CD4-positive, alpha-beta T cell treated with Interleukin-10 for 1 hour (primary cell): ENCODE results near the gene ARSD.
"Not testable (repeated sequence)": the region's sequence is repeated elsewhere in the genome, so short reads cannot be mapped to it uniquely, and the experiment has no call there.

Experiments used
- DNase-seq: peaks from one replicate; pipeline ENCODE4 v3.0.0-alpha.2; 2020

Gene ARSD

GRCh38 chrX:2933125-2933900 is 4.2 kb upstream of the ARSD start:
- no peak for DNase-seq

- DNase-seq = no peak
Measured at GRCh38 chrX:2931612-2932011, 2.5 kb upstream of the ARSD start.

GRCh38 chrX:2931155-2931554 is 2.0 kb upstream of the ARSD start:
- DNase-seq = no peak

DNA sequence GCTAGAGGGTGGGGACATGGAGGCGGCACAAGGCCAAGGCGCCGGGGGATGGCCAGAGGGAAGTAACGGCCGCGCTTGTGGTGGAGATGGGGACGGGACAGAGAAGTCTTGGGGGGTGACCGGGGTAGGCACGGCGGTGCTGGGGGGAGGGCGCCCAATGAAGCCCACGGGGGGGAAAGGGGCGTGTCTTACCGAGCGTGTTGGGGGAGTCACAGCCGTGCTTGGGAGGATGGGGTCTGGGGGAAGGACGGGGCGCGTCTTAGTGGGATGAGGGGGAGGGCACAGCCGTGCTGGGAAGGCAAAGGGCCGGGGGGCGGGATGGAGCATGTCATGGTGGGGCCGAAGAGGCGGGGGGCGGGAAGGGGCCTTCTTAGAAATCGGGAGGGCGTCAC is 952 bp downstream of the ARSD start:
- DNase-seq = no peak

DNA sequence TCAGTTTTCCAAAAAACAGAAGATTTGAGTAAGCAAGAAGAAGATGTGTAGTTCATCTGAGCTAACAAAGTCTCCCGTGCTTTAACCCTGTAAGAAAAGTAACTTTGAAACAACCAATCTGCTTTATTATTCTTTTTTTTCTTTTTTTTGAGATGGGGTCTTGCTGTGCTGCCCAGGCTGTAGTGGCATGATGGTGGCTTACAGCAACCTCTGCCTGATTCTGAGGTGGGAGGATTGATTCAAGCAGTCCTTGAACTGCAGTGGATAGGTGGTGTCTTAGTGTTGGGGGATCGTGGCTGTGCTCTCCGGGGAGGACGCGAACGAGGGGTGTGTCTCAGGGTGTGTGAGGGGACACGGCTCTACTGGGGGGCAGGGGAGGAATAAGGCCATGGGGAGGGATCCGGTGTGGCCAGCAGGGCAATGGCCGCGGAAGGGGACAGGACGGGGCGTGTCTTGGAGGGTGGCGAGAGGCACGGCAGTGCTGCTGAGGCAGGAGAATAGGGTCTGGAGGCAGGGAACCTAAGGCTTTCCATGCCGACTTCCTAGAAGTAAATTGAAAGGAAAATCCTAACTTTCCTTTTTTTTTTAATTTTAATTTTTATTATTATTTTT is 2.4 kb downstream of the ARSD start:
- DNase-seq = no peak

DNA sequence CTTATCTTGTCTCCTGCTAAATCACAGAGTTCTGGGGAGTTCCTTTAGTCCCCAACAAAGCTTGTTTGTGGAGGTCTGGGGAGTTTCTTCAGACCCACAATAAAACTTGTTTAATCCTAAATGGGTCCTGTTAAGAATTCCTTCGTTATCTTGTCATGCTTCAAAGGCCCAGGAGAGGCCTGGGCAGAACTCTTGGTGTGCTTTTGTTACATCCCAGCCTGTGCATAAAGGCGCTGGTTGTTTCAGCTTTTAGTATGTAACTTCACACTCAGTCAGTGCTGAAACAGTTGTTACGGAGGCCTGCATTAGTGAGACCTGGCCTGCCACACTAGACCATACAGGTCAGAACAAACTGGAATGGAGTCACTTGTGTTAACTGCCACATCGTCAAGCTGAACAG is 2.9 kb downstream of the ARSD start:
- not testable (repeated sequence) for DNase-seq

GRCh38 chrX:2924151-2924550 is 5.0 kb downstream of the ARSD start:
- no peak for DNase-seq

DNA sequence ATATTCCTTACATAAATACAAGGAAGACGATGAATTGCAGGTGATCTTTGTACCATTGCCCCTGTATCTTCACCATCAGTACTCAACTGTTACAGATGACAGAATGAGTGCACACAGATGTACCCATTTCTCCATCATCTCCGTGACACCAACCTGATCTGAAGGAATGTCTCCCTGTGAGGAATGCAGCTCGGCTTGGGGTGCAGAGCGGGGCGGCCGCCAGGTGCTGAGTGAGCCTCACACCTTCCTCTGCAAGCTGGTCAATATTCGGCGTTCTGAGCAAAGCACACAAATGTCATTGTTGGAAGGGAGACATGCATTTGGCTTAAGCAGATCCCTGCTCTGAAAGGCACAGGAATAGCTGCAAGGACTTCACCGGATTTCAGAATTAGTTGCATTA is 7.4 kb downstream of the ARSD start:
- DNase-seq = no peak

DNA sequence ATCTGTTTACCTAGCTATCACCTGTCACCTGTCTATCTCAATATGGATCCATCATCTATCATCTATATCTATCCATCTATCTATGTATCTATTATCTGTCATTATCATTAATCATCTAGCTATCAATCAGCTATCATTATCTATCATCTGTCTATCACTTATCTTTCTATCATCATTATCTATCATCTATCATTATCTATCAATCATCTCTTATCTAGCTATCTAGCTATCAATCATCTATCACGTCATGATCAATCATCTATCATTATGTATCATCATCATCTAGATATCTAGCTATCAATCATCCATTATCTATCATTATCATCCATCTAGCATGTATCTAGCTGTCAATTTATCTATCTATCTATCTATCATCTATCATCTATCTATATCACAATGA is 7.9 kb downstream of the ARSD start:
- DNase-seq = no peak

DNA sequence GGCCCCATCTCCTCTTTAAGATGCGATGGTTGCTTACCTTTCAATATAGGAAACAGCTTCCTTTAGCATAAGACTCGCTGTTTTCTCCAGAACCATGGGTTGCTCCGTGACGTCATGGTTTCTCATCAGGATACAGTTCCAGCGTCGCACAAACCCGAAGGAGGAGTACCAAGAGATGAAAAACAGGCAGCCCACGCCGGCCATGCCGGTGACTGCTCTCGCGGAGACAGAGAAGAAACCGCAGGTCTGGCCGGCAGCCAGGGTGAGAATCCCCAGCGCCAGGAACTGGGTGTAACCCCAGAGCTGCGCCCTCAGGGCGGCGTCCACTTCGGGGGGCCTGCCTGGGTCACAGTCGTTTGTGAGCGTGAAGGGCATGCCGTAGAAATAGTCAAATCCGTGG is 11.4 kb downstream of the ARSD start:
- no peak for DNase-seq

GRCh38 chrX:2913118-2913517 is 16.0 kb downstream of the ARSD start:
- no peak for DNase-seq

DNA sequence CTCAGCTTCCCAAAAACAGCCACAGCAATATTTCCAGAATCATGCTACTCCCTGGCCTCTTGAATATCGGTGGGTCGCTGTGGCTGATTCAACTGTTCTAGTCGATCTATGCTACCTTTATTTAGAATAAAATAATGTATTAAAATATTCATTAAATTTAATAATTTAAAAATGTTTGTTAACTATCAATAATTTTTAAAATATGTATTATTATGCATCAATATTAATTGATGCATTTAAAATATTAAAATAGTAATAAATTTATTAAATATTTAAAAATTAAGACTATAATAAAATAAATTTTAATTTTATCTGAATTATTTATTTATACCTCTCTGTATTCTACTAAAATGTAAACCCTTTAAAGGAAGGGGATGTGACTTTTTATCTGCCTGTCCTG is 19.0 kb downstream of the ARSD start:
- no peak for DNase-seq

GRCh38 chrX:2908125-2908685 is 20.9 kb downstream of the ARSD start:
- DNase-seq = no peak

GRCh38 chrX:2907295-2907694 is 21.8 kb downstream of the ARSD start:
- no peak for DNase-seq

GRCh38 chrX:2903366-2903765 is 25.8 kb downstream of the ARSD start:
- DNase-seq = no peak

- no peak for DNase-seq
Measured at GRCh38 chrX:2902841-2903240, 26.3 kb downstream of the ARSD start.

DNA sequence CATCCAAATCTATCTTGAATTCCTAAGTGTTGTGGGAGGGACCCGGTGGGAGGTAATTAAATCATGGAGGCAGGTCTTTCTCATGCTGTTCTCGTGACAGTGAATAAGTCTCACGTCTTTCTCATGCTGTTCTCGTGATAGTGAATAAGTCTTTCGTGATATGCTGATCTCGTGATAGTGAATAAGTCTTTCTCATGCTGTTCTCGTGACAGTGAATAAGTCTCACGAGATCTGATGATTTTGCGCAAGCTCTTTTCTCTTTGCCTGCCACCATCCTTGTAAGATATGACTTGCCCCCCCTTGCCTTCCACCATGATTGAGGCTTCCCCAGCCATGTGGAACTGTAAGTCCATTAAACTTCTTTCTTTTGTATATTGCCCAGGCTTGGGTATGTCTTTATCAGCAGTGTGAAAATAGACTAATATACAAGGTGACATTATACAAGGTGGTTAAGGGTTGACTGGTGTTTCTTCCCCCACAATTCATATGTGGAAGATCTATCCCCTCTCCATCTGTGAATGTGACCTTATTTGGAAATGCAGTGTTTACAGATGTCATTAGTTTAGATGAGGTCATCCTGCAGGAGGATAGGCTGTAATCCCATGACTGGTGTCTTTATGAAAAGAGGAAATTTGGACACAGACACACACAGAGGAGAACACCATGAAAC is 27.6 kb downstream of the ARSD start:
- no peak for DNase-seq

- DNase-seq = no peak
Measured at GRCh38 chrX:2898846-2899512, 30.2 kb downstream of the ARSD start.

DNA sequence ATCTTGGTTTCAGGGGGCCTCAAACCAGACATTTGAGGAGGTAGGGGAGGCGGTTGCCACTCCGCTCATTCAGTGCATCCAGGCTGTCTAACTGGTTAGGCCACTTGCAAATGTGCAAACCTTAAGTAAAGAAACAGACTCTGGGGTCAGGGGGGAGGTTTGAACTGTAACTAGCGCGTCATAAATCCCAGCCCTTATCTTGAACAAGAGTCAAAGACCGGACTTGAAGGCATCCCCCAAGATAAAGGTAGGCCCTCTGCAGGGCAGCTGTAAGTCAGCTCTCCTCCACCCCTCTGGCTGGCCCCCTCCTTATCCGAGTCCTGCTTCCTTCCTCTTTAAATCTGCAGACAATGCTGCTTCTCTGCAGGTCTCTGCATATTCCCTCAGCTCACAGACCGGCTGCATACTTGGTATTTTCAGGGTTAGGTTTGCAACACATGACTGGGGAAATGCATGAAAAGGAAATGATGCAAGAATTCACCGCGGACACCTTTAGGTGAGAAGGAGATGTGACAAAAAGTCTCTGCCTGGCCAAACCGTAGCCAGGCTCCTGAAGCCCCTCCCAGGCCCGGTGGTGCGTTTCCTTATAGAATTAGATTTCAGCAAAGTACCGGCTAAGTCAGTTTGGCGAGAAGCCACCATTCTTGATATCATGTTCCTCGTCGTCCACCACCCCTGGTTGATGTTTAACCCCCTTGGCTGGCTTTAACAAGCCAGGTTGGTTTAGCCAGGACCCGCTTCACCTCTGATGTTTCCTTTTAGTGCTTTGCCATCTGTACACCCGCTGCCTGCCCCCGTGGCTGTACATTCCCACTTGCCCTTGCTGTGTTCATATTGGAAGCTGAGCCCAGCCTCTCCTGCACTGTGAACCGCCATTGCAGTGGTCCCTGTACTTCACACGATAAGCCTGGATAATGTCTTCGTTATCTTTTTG is 31.2 kb downstream of the ARSD start:
- DNase-seq = peak; percentile 16

GRCh38 chrX:2897311-2897689 is 31.8 kb downstream of the ARSD start:
- no peak for DNase-seq

- DNase-seq = no peak
Measured at GRCh38 chrX:2894885-2895292, 34.2 kb downstream of the ARSD start.

GRCh38 chrX:2892816-2893215 is 36.3 kb downstream of the ARSD start:
- no peak for DNase-seq
